Hematopoietic multipotent progenitor cell (in vitro differentiated cells): ENCODE results near the gene UBQLN2. TPM values are rescaled to one million over a fixed set of nuclear protein-coding genes. Genes with fewer than 3 reads are reported as not detected.
"Not testable (repeated sequence)": the region's sequence is repeated elsewhere in the genome, so short reads cannot be mapped to it uniquely, and the experiment has no call there.

ENCODE experiments used
- DNase-seq, 3 donors: peaks; one replicate each; pipeline ENCODE4 v3.0.0-alpha.2; 2011 to 2015; ENCODE audit warnings: low read depth in 2 of 3, low spot score in 2 of 3
- total RNA-seq: library from RNA; depleted of rRNA; stranded (reverse); fragments of >200 nt; gene quantifications from one replicate; pipeline ENCODE4 v1.2.3, GENCODE V29; 2012

UBQLN2 gene
- total RNA-seq: 12.7 TPM

- peak; percentile 53 to 79 (median 79) for DNase-seq
These were observed at the start of gene UBQLN2 for GRCh38 chrX:56563231-56564161. Gene UBQLN2, plus strand, starts transcription at chrX:56563627. Its CDS starts 247 bp downstream, at chrX:56563874.

DNA sequence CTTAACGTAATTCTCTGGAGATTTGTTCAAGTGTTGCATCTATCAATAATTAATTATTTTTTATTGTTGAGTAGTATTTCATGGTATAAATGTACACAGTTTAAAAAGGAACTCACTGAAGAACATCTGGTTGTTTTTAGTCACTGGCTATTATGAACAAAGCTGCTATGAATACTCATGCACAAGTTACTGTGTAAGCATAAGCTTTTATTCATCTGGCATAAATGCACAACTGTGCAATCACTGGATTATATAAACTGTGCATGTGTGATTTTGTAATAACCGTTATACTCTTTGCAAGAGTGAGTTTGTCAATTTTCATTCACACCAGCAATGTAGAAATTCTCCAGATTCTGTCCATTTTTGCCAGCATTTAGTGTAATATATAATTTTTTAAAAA lies 43.8 kb upstream of the UBQLN2 start:
- DNase-seq: no peak

DNA sequence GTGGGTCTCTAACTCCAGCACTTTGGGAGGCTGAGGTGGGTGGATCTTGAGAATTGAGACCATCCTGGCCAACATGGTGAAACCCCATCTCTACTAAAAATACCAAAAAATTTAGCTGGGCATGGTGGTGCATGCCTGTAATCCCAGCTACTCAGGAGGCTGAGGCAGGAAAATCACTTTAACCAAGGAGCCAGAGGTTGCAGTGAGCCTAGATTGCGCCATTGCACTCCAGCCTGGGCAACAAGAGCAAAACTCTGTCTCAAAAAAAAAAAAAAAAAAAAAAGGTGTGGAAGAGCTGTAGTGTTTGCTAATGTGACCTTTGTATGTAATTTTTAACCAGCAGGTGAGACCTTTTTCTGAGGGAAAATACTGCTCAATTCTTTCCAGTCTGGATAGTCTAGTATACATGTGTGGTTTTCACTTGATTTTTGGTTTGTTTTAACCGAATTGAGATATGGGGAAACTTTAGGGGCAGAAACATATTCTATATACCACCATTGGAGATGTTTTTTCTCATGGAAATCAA lies 33.9 kb upstream of the UBQLN2 start:
- not testable (repeated sequence) for DNase-seq

DNA sequence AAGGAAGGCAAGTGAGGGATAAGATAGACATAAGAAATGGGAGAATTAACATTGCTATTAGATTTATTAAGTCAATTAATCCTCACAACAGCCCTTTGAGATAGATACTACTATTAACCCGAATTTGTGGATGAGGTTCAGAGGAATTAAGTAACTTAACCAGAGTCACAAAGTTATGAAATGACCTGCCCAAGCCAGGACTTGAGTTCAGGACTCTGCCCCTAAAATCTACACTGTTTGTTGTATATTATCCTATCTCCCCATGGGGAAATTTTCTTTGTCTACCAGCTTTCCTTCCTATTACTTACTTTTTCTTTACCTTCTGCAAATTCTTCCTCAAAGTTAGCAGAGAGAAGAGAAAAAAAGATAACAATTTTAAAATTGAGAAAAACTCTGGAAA lies 33.4 kb upstream of the UBQLN2 start:
- DNase-seq: no peak

DNA sequence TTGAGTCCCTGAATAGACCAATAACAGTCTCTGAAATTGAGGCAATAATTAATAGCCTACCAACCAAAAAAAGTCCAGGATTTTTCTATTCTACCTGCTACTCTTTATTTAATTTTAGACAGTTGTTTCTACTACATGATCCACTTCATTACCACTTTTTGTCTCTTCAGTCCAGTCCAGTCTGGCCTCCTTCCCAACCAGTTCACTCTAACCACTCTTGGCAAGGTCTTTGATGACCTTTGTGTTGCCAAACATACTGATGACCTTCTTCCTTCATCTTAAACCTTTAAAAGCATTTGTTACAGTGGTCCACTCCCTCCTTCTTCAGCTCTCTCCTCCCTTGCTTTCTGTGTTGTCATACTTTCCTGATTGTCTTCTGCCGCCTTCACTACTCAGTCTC lies 12.8 kb upstream of the UBQLN2 start:
- no peak for DNase-seq

DNA sequence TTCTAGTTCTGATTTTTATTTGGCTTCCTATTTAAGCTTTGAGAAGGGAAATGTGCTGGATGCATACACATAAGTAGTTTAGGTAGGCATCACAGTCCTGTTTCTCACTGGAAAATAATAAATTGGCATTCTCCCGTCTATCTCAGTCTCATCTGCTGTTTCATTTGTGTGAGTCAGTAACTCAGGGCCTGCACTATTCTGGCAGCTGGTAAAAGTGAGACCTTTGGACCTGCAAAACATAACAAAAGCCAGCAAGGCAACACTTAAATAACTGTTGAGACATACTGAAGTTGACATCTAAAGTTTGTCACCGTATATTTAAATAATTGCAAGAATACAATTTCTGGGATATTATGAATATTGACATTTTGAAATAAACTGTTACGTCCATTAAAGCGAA lies 8.6 kb upstream of the UBQLN2 start:
- no peak for DNase-seq

GRCh38 chrX:56557376-56557929 lies 6.0 kb upstream of the UBQLN2 start:
- DNase-seq: no peak

DNA sequence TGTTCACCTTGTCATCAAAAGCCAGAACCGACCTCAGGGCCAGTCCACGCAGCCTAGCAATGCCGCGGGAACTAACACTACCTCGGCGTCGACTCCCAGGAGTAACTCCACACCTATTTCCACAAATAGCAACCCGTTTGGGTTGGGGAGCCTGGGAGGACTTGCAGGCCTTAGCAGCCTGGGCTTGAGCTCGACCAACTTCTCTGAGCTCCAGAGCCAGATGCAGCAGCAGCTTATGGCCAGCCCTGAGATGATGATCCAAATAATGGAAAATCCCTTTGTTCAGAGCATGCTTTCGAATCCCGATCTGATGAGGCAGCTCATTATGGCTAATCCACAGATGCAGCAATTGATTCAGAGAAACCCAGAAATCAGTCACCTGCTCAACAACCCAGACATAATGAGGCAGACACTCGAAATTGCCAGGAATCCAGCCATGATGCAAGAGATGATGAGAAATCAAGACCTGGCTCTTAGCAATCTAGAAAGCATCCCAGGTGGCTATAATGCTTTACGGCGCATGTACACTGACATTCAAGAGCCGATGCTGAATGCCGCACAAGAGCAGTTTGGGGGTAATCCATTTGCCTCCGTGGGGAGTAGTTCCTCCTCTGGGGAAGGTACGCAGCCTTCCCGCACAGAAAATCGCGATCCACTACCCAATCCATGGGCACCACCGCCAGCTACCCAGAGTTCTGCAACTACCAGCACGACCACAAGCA lies 898 bp downstream of the UBQLN2 start:
- peak in 2 of 3 donors; percentile 6 to 7 for DNase-seq

DNA sequence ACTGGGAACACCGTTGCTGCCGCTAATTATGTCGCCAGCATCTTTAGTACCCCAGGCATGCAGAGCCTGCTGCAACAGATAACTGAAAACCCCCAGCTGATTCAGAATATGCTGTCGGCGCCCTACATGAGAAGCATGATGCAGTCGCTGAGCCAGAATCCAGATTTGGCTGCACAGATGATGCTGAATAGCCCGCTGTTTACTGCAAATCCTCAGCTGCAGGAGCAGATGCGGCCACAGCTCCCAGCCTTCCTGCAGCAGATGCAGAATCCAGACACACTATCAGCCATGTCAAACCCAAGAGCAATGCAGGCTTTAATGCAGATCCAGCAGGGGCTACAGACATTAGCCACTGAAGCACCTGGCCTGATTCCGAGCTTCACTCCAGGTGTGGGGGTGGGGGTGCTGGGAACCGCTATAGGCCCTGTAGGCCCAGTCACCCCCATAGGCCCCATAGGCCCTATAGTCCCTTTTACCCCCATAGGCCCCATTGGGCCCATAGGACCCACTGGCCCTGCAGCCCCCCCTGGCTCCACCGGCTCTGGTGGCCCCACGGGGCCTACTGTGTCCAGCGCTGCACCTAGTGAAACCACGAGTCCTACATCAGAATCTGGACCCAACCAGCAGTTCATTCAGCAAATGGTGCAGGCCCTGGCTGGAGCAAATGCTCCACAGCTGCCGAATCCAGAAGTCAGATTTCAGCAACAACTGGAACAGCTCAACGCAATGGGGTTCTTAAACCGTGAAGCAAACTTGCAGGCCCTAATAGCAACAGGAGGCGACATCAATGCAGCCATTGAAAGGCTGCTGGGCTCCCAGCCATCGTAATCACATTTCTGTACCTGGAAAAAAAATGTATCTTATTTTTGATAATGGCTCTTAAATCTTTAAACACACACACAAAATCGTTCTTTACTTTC lies 1.8 kb downstream of the UBQLN2 start:
- no peak for DNase-seq

DNA sequence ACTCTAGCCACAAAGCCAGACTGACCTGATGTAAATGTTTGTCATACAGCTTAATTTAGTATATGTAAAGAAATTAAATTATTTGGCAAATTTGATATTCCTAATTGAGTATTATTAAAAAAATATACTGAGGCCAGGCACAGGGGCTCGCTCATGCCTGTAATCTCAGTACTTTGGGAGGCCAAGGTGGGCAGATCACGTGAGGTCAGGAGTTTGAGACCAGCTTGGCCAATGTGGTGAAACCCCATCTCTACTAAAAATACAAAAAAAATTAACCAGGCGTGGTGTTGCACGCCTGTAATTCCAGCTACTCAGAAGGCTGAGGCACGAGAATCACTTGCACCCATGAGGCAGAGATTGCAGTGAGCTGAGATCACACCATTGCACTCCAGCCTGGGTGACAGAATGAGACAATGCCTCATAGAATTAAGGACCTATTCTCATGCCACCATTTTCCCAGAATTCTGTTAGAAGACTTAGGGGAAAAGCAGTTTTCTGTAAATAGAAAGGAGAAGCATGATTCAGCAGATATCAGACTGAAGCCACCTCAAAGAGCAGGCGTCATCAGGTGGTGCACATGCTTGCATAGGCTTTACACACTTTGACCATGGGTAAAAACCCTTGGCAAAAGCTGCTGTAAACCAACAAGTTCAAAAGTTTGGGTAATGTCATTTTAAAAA lies 6.1 kb downstream of the UBQLN2 start:
- peak in 1 of 3 donors; percentile 37 for DNase-seq

DNA sequence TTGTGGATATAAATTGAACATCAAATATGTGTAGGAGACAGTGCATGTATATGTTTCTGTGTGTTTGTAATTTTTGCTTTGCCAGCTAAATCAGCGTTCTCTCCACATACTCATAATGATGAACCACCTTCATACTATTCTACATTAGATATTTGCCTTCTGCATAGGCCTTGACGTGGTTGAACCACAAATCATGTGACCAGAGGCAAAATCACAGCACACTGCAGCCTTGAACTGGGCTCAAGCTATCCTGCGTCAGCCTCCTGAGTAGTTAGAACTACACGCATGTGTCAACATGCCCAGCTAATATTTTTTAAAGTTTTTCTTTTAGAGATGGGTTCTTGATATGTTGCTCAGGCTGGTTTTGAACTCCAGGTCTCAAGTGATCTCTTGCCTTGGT lies 9.5 kb downstream of the UBQLN2 start:
- no peak for DNase-seq

GRCh38 chrX:56574861-56575260 lies 11.4 kb downstream of the UBQLN2 start:
- no peak for DNase-seq

DNA sequence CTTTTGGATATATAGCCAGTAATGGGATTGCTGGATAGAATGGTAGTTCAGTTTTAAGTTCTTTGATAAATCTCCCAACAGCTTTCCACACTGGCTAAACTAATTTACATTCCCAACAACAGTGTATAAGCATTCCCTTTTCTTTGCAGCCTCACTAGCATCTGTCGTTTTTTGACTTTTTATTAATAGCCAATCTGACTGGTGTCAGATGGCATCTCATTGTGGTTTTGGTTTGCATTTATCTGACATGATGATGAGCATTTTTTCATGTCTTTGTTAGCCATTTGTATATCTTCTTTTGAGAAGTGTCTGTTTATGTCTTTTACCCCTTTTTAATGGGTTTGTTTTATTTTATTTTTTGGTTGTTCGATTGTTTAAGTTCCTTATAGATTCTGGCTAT lies 13.3 kb downstream of the UBQLN2 start:
- no peak for DNase-seq

DNA sequence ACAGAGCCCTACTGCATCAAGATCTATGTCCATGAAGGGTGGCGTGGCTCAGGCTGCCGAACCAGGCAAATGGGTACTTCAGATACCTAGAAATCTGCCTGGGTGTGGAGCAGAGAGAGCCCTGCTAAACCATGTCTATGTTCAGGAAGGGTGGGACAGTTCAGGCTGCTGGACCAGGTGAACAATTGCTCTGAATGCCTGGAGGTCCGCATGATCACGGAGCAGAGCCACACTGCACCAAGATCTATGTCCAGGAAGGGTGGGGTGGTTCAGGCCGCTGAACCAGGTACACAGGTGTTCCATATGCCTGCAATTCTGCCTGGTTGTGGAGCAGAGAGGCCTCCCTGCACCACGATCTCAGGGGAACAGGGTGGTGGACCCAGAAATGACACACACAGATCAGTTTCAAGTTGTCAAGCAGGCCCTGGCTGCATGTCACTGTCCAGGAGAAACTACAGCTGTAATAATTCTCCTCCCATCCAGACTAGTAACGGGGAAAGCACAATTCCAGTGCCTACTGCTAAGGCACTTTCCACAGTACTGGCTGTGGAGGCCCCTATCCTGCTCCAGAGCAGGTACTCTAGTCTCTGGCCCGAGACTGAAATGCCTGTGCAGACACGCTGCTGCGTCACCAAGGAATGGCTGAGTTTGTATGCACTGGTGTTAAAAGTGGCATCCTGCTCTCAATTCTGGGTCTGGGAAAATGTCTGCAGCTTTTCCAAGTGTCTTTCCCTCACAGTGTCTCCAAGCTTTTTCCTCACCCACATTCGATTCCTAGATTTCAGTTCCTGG lies 25.2 kb downstream of the UBQLN2 start:
- DNase-seq: no peak

DNA sequence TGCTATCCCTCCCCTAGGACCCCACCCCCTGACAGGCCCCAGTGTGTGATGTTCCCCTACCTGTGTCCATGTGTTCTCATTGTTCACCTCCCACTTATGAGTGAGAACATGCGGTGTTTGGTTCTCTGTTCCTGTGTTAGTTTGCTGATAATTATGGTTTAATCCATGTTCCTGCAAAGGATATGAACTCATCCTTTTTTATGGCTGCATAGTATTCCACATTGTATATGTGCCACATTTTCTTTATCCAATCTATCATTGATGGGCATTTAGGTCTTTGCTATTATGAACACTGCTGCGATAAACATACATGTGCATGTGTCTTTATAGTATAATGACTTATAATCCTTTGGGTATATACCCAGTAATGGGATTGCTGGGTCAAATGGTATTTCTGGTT lies 28.4 kb downstream of the UBQLN2 start:
- not testable (repeated sequence) for DNase-seq

DNA sequence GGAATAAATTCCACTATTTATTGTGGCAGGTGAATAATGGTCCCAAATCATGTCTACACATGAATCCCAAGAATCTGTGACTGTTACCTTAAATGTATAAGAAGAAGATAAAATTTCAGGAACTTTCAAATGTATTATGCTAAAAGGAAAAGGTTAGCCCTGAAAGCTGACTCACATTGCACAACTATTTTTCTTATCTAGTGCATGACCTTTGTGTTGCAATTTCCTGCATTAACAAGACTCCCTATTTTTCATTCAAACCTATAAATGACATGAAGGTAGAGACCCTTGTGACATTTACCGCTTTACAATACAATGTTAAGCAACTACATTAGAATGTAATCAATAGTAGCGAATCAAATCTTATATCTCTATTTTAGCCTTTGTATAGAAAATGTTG lies 36.7 kb downstream of the UBQLN2 start:
- DNase-seq: no peak

GRCh38 chrX:56600987-56601386 lies 37.6 kb downstream of the UBQLN2 start:
- DNase-seq: no peak

DNA sequence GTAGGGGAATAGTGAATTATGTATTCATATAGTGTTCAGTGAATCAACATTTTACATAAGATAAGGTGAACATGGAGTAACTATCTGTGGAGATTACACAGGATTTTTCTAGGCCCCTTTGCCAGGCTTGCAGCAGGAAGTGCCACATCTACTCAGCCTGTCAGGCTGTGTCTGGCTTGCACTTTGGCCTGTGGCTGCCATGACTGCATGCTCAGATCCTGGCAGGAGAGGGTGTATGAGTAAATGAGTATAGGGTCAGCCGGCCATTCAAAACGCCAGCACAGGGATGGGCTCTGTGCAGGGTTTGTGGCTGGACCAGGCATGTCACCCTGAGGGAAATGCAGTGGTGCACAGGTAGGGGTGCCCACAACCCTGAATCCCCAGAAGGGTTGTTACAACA lies 51.9 kb downstream of the UBQLN2 start:
- no peak for DNase-seq
